Choroid plexus epithelial cell (primary cell): ENCODE measurements around the gene TMEM132D.

Source experiments
- DNase-seq: peaks from one replicate; pipeline ENCODE4 v3.0.0-alpha.2; 2010; ENCODE audit warnings: low read depth
- H3K4me3 ChIP-seq: 2 replicates; pipeline ENCODE4 v1.5.1; 2011; ENCODE audit warnings: low read depth, mild to moderate bottlenecking, control low read depth, low read length, moderate library complexity
- CTCF ChIP-seq: conservative IDR thresholded peaks from 2 replicates; pipeline ENCODE4 v1.5.1; 2011; ENCODE audit warnings: low read depth, mild to moderate bottlenecking, control low read depth, inconsistent platforms, low read length, moderate library complexity

The TMEM132D gene

GRCh38 chr12:129385637-129385990, 518.2 kb downstream of the TMEM132D start:
- no peak overlapping the region for H3K4me3 ChIP-seq
- DNase-seq: no peak
- TF ChIP-seq CTCF: no peak

GRCh38 chr12:129383956-129384355, 519.9 kb downstream of the TMEM132D start:
- DNase-seq: no peak
- TF ChIP-seq CTCF: no peak
- H3K4me3 ChIP-seq: no peak overlapping the region

- no peak for DNase-seq
Measured at GRCh38 chr12:129381715-129382114, 522.1 kb downstream of the TMEM132D start.

GRCh38 chr12:129379076-129379804, 524.6 kb downstream of the TMEM132D start:
- TF ChIP-seq CTCF: no peak
- no peak overlapping the region for H3K4me3 ChIP-seq
- DNase-seq: no peak

More at GRCh38 chr12:129381715-129382114, 522.1 kb downstream of the TMEM132D start:
- no peak for TF ChIP-seq CTCF
- no peak overlapping the region for H3K4me3 ChIP-seq

- TF ChIP-seq CTCF: no peak
- no peak for DNase-seq
- H3K4me3 ChIP-seq: no peak overlapping the region
Measured at GRCh38 chr12:129378496-129378895, 525.3 kb downstream of the TMEM132D start.

GRCh38 chr12:129373746-129374145, 530.1 kb downstream of the TMEM132D start:
- no peak for TF ChIP-seq CTCF
- DNase-seq: no peak
- H3K4me3 ChIP-seq: no peak overlapping the region

GRCh38 chr12:129372876-129373275, 530.9 kb downstream of the TMEM132D start:
- TF ChIP-seq CTCF: no peak
- no peak overlapping the region for H3K4me3 ChIP-seq
- no peak for DNase-seq
